ENCODE results near the gene ATP7B. TPM values are rescaled to one million over a fixed set of nuclear protein-coding genes. Genes with fewer than 3 reads are reported as not detected.

ATP7B gene
- polyA plus RNA-seq, 4 donors: 8.1 to 31.3 (median 13.5) TPM

GRCh38 chr13:52020191-52020590 lies 8.9 kb upstream of the ATP7B start:
- 94 to 96% (median 95%) methylated on average over 3 of the region's 3 CpGs for WGBS, 3 donors
- Histone ChIP-seq H3K4me1 (ENCODE audit: control insufficient read depth in 3 of 3, insufficient read depth in 2 of 3, low read depth in 1 of 3, low read length in 2 of 3) (peaks cover 0 to under 1% (median 0%) of the 10 kb centered on the region in 3 donors), H3K4me3 (ENCODE audit: low read depth in 1 of 3, low read length in 3 of 3) (no peak overlapping the region), H3K36me3 (ENCODE audit: control insufficient read depth in 3 of 3, insufficient read depth in 2 of 3, low read depth in 1 of 3, low read length in 3 of 3) (peaks cover 5 to 32% (median 7%) of the 10 kb centered on the region in 3 donors), H3K27ac (ENCODE audit: low read depth in 1 of 3, low read length in 2 of 3) (no peak overlapping the region), H3K27me3 (ENCODE audit: control insufficient read depth in 3 of 3, insufficient read depth in 3 of 3, low read length in 3 of 3) (no peaks in the 10 kb centered on the region), H3K9me3 (ENCODE audit: control insufficient read depth in 2 of 2, insufficient read depth in 1 of 2, low read depth in 1 of 2, low read length in 1 of 2) (no peaks in the 10 kb centered on the region)
- FAIRE-seq (no peak), DNase-seq (no peak)

- H3K27ac ChIP-seq (ENCODE audit: low read depth in 1 of 3, low read length in 2 of 3): no peak overlapping the region
- no peaks in the 10 kb centered on the region for H3K9me3 ChIP-seq (ENCODE audit: control insufficient read depth in 2 of 2, insufficient read depth in 1 of 2, low read depth in 1 of 2, low read length in 1 of 2)
- no peaks in the 10 kb centered on the region for H3K27me3 ChIP-seq (ENCODE audit: control insufficient read depth in 3 of 3, insufficient read depth in 3 of 3, low read length in 3 of 3)
- H3K36me3 ChIP-seq (ENCODE audit: control insufficient read depth in 3 of 3, insufficient read depth in 2 of 3, low read depth in 1 of 3, low read length in 3 of 3): peaks cover 0 to 18% (median 5%) of the 10 kb centered on the region in 3 donors
- FAIRE-seq: no peak
- DNase-seq: no peak
- no peaks in the 10 kb centered on the region for H3K4me1 ChIP-seq (ENCODE audit: control insufficient read depth in 3 of 3, insufficient read depth in 2 of 3, low read depth in 1 of 3, low read length in 2 of 3)
- no peak overlapping the region for H3K4me3 ChIP-seq (ENCODE audit: low read depth in 1 of 3, low read length in 3 of 3)
- WGBS, 3 donors: 96 to 98% (median 97%) methylated on average over 3 of the region's 3 CpGs
These were observed 5.0 kb upstream of the ATP7B start for GRCh38 chr13:52016296-52016695.

GRCh38 chr13:52012512-52012836 lies 1.2 kb upstream of the ATP7B start:
- Histone ChIP-seq H3K9me3 (ENCODE audit: control insufficient read depth in 2 of 2, insufficient read depth in 1 of 2, low read depth in 1 of 2, low read length in 1 of 2) (no peaks in the 10 kb centered on the region), H3K27me3 (ENCODE audit: control insufficient read depth in 3 of 3, insufficient read depth in 3 of 3, low read length in 3 of 3) (no peaks in the 10 kb centered on the region), H3K4me1 (ENCODE audit: control insufficient read depth in 3 of 3, insufficient read depth in 2 of 3, low read depth in 1 of 3, low read length in 2 of 3) (peaks cover 0 to 4% (median 0%) of the 10 kb centered on the region in 3 donors), H3K4me3 (ENCODE audit: low read depth in 1 of 3, low read length in 3 of 3) (peak overlapping the region; percentile 82 to 99 (median 86)), H3K27ac (ENCODE audit: low read depth in 1 of 3, low read length in 2 of 3) (peak overlapping the region in 2 of 3 donors; percentile 75 to 86), H3K36me3 (ENCODE audit: control insufficient read depth in 3 of 3, insufficient read depth in 2 of 3, low read depth in 1 of 3, low read length in 3 of 3) (peaks cover 0 to 11% (median 2%) of the 10 kb centered on the region in 3 donors)
- DNase-seq (no peak), FAIRE-seq (no peak)
- 0 to 1% (median 0%) methylated on average over 8 of the region's 8 CpGs for WGBS, 3 donors

- peak within 1 kb of the TSS; percentile 82 to 99 (median 88) for H3K4me3 ChIP-seq (ENCODE audit: low read depth in 1 of 3, low read length in 3 of 3)
- H3K36me3 ChIP-seq (ENCODE audit: control insufficient read depth in 3 of 3, insufficient read depth in 2 of 3, low read depth in 1 of 3, low read length in 3 of 3): peaks cover 0 to 10% (median 2%) of the 10 kb centered on the region in 3 donors
- DNase-seq (peak; percentile 99 to 100), FAIRE-seq (no peak)
- H3K27me3 ChIP-seq (ENCODE audit: control insufficient read depth in 3 of 3, insufficient read depth in 3 of 3, low read length in 3 of 3): no peaks in the 10 kb centered on the region
- H3K27ac ChIP-seq (ENCODE audit: low read depth in 1 of 3, low read length in 2 of 3): peak within 1 kb of the TSS; percentile 80 to 90 (median 86)
- WGBS, 3 donors: 0 to 1% (median 0%) methylated on average over 80 to 82 of the region's 82 CpGs
- H3K9me3 ChIP-seq (ENCODE audit: control insufficient read depth in 2 of 2, insufficient read depth in 1 of 2, low read depth in 1 of 2, low read length in 1 of 2): no peaks in the 10 kb centered on the region
- H3K4me1 ChIP-seq (ENCODE audit: control insufficient read depth in 3 of 3, insufficient read depth in 2 of 3, low read depth in 1 of 3, low read length in 2 of 3): peaks cover 0 to 10% (median 0%) of the 10 kb centered on the region in 3 donors
These were observed 622 bp upstream of the ATP7B start, which contains the start of gene ALG11 for GRCh38 chr13:52011632-52012511. ALG11 (plus strand) TSS chr13:52012398; CDS start chr13:52012419, 21 bp downstream.

GRCh38 chr13:52009946-52010345 lies 1.3 kb downstream of the ATP7B start:
- Histone ChIP-seq H3K27me3 (ENCODE audit: control insufficient read depth in 3 of 3, insufficient read depth in 3 of 3, low read length in 3 of 3) (no peaks in the 10 kb centered on the region), H3K4me3 (ENCODE audit: low read depth in 1 of 3, low read length in 3 of 3) (peak overlapping the region in 2 of 3 donors; percentile 13 to 82), H3K36me3 (ENCODE audit: control insufficient read depth in 3 of 3, insufficient read depth in 2 of 3, low read depth in 1 of 3, low read length in 3 of 3) (peaks cover 0 to 4% (median 0%) of the 10 kb centered on the region in 3 donors), H3K27ac (ENCODE audit: low read depth in 1 of 3, low read length in 2 of 3) (no peak overlapping the region), H3K9me3 (ENCODE audit: control insufficient read depth in 2 of 2, insufficient read depth in 1 of 2, low read depth in 1 of 2, low read length in 1 of 2) (no peaks in the 10 kb centered on the region), H3K4me1 (ENCODE audit: control insufficient read depth in 3 of 3, insufficient read depth in 2 of 3, low read depth in 1 of 3, low read length in 2 of 3) (peaks cover 0 to 25% (median 0%) of the 10 kb centered on the region in 3 donors)
- WGBS, 3 donors: 33 to 57% (median 45%) methylated on average over 6 of the region's 6 CpGs
- DNase-seq (no peak), FAIRE-seq (no peak)

GRCh38 chr13:52006523-52007245 lies 4.6 kb downstream of the ATP7B start:
- Histone ChIP-seq H3K27me3 (ENCODE audit: control insufficient read depth in 3 of 3, insufficient read depth in 3 of 3, low read length in 3 of 3) (no peaks in the 10 kb centered on the region), H3K9me3 (ENCODE audit: control insufficient read depth in 2 of 2, insufficient read depth in 1 of 2, low read depth in 1 of 2, low read length in 1 of 2) (no peaks in the 10 kb centered on the region), H3K36me3 (ENCODE audit: control insufficient read depth in 3 of 3, insufficient read depth in 2 of 3, low read depth in 1 of 3, low read length in 3 of 3) (peaks cover 0 to 6% (median 0%) of the 10 kb centered on the region in 3 donors), H3K27ac (ENCODE audit: low read depth in 1 of 3, low read length in 2 of 3) (peak overlapping the region; percentile 46 to 81 (median 50)), H3K4me3 (ENCODE audit: low read depth in 1 of 3, low read length in 3 of 3) (peak overlapping the region in 2 of 3 donors; percentile 31 to 32), H3K4me1 (ENCODE audit: control insufficient read depth in 3 of 3, insufficient read depth in 2 of 3, low read depth in 1 of 3, low read length in 2 of 3) (peaks cover 0 to 50% (median 3%) of the 10 kb centered on the region in 3 donors)
- FAIRE-seq (no peak), DNase-seq (peak; percentile 77 to 82)
- WGBS, 3 donors: 46 to 69% (median 65%) methylated on average over 8 of the region's 8 CpGs

- Histone ChIP-seq H3K9me3 (ENCODE audit: control insufficient read depth in 2 of 2, insufficient read depth in 1 of 2, low read depth in 1 of 2, low read length in 1 of 2) (no peaks in the 10 kb centered on the region), H3K4me1 (ENCODE audit: control insufficient read depth in 3 of 3, insufficient read depth in 2 of 3, low read depth in 1 of 3, low read length in 2 of 3) (peaks cover 0 to 54% (median 3%) of the 10 kb centered on the region in 3 donors), H3K27ac (ENCODE audit: low read depth in 1 of 3, low read length in 2 of 3) (peak overlapping the region; percentile 52 to 81 (median 65)), H3K4me3 (ENCODE audit: low read depth in 1 of 3, low read length in 3 of 3) (peak overlapping the region in 2 of 3 donors; percentile 31 to 32), H3K36me3 (ENCODE audit: control insufficient read depth in 3 of 3, insufficient read depth in 2 of 3, low read depth in 1 of 3, low read length in 3 of 3) (peaks cover 0 to 6% (median 0%) of the 10 kb centered on the region in 3 donors), H3K27me3 (ENCODE audit: control insufficient read depth in 3 of 3, insufficient read depth in 3 of 3, low read length in 3 of 3) (no peaks in the 10 kb centered on the region)
- 47 to 72% (median 57%) methylated on average over 13 of the region's 13 CpGs for WGBS, 3 donors
- peak in 1 of 2 donors; percentile 56 for DNase-seq
- FAIRE-seq: no peak
These were observed 5.3 kb downstream of the ATP7B start for GRCh38 chr13:52005841-52006522.
